D721Med (cell line): Measurements from ENCODE around the gene KRT20.

Experiments
- DNase-seq: peaks from one replicate; pipeline ENCODE4 v3.0.0; 2011; ENCODE audit warnings: low spot score; ENCODE audit not compliant: insufficient read length
- FAIRE-seq: peaks from 2 replicates; lab custom pipeline; 2011; peaks lifted over from hg19 to GRCh38; lab: Jason Lieb, UNC
- TF ChIP-seq, protein P1 (sequence below): IDR thresholded peaks from 2 replicates; pipeline ENCODE4 v1.5.1; 2012; ENCODE audit warnings: mild to moderate bottlenecking, control low read depth; ENCODE audit not compliant: insufficient read depth; ENCODE audit errors: missing control alignments

Gene KRT20

DNA sequence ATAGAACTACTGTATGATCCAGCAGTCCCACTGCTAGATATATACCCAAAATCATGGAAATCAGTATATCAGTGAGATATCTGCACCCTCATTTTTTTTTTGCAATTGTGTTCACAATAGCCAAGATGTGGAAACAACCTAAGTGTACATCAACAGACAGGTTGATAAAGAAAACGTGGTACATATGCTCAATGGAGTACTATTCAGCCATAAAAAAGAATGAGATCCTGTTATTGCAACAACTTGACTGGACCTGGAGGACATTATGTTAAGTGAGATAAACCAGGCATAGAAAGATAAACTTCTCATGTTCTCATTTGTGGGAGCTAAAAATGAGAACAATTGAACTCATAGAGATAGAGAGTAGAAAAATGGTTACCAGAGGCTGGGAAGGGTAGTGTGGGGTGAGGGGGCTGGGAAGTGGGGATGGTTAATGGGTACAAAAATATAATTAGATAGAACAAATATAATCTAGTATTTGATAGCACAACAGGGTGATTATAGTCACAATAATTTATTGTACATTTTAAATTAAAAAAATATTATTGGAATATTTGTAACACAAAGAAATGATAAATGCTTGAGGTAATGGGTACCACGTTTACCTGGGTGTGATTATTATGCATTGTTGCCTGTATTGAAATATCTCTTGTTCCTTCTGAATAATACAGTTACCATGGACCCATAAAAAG is 54.8 kb downstream of the KRT20 start:
- no peak for FAIRE-seq
- TF ChIP-seq, protein P1, sequence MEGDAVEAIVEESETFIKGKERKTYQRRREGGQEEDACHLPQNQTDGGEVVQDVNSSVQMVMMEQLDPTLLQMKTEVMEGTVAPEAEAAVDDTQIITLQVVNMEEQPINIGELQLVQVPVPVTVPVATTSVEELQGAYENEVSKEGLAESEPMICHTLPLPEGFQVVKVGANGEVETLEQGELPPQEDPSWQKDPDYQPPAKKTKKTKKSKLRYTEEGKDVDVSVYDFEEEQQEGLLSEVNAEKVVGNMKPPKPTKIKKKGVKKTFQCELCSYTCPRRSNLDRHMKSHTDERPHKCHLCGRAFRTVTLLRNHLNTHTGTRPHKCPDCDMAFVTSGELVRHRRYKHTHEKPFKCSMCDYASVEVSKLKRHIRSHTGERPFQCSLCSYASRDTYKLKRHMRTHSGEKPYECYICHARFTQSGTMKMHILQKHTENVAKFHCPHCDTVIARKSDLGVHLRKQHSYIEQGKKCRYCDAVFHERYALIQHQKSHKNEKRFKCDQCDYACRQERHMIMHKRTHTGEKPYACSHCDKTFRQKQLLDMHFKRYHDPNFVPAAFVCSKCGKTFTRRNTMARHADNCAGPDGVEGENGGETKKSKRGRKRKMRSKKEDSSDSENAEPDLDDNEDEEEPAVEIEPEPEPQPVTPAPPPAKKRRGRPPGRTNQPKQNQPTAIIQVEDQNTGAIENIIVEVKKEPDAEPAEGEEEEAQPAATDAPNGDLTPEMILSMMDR: no peak
- DNase-seq: no peak

DNA sequence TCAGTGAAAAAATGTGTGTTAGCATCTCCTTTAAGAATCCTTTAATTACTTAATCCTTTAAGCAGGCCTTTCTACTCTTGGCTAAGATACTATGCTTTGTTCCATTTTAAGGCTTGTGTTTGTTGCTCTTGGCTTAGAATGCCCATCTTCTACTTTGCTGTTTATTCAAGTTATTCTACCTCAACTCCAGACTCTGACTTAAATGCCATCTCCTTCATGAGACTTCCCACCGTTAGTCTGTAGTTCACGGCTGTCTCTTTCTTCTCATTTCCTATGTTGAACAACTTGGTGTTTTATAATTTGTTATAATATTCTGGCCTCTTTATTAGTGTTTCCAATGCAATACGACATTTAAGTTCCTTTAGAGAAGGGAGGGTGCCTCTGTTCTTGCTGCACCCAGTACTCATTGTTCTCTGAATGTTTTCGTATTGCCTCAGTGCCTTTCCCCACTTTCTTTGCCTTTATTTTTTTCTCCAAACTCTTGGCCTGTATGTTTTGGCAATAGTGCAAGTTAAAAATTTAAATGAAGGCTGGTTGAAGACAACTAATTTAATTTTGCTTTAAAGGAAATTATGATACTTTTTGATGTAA is 56.5 kb downstream of the KRT20 start:
- TF ChIP-seq, protein P1: no peak
- no peak for FAIRE-seq
- DNase-seq: no peak

DNA sequence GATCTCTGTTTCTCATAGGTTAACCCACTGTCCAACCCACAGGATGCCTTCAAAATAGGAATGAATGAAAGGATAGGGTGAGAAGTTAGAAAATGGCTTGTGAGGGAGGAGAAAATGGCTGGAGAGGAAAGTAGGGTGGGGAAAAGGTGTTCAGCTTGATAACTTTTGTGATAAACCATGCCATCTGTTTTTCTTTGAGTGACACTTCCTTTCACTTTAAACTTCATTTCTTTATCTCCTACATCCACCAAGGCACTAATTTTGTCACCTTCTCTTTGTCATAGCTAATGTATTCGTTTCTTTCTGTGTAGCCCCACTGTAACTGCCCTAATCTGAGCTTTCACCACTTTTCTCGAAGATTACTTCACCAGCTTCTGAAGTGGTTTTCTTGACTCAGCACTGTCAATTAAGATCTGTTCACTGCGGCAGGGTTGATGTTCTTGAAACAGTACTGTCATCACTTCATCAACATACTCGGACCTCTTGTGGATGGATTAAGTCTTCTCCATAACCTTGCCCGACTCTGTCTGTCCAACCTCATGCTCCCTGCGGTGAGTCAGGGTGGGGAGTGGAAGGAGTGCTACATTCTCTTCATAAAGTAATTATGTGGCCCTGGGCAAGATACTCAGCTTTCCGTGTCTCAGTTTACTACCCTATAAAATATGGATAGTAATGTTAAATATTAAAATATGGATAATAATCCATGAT is 57.1 kb downstream of the KRT20 start:
- TF ChIP-seq, protein P1: no peak
- FAIRE-seq (no peak), DNase-seq (no peak)
